Stimulated activated CD8-positive, alpha-beta memory T cell treated with anti-CD3 and anti-CD28 coated beads, Interleukin-4, amount 100 ng/mL, for 1 hour (primary cell): ENCODE measurements around the gene PI16.

Experiments used
- DNase-seq, 2 donors: peaks; one replicate each; pipeline ENCODE4 v3.0.0-alpha.2; 2020; ENCODE audit warnings: low read depth in 2 of 2, low spot score in 1 of 2

The PI16 gene

DNA sequence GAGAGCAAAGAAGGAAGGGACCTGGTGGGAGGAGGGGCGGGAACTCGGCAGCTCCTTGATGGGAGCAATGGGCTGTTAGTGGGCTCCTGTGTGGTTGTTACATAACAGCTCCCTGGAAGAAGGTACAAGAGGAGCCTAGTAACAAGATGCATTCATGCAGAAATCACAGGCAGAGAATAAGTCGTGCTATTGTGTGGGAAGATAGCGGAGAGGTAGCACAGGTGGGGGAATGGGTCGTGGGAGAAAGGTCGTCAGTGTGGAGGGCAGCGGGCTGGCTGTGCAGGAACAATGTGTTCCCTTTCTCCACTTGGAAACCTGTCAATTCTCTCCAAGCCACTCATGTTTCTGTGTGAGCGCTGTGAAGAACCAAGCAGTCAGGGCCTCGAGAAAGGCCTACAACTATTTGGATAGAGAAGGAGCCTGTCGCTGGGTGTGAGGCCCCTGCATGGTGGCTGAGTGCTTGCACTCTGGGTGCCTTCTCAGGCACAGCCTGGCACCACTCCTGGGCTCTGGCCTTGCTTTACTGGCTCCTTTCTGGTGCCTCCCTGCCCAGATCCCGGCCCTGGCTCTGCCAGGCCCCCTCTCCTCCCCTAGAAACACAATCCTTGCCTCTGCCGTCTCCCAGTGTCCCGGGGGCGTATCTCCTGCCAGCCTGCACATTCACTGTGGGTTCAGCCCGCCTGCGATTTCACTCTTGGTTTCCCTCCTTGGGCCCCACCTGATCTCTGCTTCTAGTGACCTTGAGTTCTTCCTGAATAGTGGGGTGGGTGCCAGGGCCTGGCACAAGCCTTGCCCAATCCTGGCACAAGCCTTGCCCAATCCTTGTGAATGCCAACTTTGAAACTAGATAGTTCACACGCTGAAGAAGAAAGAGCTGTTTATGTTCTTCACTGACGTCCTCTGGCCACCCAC, 43.5 kb downstream of the PI16 start:
- no peak for DNase-seq

DNA sequence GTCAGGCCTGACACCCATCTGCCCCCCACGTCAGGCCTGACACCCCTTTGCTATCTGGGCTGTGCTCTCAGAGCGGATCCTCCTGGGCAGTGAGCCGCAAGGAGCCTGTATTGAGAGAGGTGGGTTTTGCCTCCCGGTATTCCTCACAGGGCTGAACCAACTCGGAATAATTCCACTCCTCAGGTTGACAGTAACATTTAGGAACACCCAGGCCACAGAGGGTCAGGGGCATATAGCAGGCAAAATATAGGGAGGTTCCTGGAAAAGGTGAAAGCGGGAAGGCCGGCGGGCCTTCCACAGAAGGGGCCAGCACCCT, 44.1 kb downstream of the PI16 start:
- no peak for DNase-seq

DNA sequence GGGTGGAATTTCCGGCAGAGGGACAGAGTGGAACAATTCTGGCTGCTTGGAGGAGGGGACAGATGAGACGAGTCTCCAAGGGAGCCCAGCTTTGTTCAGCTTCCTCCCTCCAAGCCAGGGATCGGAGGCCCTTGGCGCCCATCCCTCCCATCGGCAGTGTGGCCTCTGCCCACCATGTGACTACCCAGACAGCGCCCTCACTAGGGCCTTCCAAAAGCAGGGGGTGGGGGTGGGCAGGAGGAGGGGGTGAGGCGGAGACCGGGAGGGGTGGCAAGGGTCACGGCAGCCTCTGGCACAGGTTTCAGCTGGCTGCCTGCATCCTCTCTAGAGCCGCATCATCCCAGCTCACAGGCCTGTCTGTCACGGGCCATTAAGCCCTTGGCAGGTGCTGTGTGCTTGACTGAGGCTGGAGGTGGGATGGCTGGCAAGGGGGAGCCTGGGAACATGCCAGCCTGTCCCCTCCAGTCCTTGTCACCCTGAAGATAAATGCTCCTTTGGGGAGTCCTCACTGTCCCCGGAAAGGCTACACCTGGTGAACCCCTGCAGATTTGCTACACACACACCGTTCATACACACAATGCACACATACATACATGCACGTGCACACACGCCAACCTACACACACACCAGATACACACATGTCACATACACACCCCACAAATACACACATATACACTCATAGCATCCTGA, 44.7 kb downstream of the PI16 start:
- DNase-seq = no peak

DNA sequence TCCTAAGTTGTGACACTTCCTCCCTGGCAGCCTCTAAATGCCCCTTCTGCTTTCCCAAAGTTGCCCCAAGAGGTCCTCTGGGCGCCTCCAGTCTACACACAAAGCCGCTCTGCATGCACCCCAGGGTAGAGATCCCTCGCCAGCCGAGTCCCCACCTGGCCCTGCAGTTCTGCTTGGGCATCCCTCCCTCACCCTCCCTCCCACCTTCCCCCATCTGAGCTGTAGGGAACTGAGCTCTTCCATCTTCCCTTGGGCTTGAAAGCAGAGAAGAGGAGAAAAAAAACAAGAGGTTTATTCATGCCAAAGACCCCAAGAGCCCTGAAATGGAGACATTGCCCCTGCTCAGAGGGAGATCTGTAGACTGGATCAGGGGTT, 45.2 kb downstream of the PI16 start:
- DNase-seq = no peak

DNA sequence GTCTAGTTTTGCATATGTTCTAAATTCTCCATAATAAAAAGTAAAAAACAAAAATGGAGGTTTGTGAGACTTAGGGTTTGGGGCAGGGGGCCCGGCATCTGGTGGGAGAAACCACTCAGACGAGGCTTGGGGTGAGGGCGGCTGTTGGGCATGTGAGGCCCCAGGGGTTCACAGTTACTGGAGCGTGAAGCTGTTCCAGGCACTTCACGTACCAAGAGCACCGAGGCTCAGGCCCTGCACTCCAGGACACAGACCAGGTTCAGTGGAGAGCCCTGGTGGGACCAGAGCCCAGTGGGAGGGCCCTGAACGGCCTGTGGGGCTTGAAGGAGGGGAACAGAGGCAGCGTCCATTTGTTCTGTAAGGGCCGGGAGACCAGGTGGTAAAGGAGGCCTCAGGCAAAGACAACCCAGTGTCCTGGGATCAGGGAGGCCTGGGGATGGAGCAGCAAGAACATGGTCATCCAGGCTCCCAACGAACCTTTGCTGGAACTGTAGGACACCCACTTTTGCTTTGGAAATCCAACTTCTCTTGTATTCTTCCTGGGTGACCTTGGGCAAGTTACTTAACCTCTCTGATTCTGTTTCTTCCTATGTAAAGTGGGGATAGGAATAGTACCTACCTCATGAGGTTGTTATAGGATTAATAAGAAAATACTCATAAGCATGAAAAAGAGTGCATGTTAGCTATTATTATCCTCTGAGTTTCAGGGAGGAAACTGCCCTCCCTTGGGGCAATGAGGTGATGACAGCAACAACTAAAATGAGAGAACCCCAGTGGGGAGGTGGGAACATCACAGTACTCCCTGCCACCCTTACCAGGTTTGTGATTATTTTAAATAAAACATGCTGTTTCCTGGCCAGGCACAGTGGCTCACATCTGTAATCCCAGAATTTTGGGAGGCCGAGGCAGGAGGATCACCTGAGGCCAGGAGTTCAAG, 49.8 kb downstream of the PI16 start:
- no peak for DNase-seq

DNA sequence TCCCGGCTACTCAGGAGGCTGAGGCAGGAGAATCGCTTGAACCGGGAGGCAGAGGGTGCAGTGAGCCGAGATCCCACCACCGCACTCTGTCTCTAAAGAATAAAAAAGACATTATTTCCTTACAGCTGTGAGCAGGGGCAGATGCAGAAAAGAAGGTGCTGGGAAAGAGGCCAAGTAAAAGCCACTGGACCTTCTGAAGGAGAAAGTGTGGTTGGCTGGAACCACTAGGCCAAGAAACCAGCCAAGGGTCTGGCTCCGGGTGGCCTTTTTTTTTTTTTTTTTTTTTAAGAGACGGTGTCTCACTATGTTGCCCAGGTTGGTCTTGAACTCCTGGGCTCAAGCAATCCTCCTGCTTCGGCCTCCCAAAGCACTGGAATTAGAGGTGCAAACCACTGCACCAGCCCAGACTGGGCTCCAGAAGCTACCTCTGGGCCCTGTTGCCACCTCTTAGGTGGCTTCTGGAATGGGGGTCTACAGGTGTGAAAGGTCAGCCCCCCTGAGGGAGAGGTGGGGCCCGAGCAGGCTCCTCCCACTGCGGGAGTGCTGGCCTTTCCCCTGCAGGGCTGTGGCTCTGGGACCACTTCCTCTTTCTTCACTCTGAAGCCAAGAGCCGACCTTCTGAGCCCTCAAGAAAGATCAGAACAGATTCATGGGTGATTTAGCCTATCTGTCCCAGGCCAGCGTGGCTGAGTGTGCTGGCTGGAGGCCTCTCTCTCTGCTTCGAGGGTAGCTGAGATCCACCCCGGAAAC, 50.7 kb downstream of the PI16 start, which contains the start of gene FGD2:
TSS of gene FGD2 (plus strand) at position 595 of the 750 bp plus-strand sequence. CDS start 163 bp downstream, outside the sequence.
- DNase-seq = no peak

DNA sequence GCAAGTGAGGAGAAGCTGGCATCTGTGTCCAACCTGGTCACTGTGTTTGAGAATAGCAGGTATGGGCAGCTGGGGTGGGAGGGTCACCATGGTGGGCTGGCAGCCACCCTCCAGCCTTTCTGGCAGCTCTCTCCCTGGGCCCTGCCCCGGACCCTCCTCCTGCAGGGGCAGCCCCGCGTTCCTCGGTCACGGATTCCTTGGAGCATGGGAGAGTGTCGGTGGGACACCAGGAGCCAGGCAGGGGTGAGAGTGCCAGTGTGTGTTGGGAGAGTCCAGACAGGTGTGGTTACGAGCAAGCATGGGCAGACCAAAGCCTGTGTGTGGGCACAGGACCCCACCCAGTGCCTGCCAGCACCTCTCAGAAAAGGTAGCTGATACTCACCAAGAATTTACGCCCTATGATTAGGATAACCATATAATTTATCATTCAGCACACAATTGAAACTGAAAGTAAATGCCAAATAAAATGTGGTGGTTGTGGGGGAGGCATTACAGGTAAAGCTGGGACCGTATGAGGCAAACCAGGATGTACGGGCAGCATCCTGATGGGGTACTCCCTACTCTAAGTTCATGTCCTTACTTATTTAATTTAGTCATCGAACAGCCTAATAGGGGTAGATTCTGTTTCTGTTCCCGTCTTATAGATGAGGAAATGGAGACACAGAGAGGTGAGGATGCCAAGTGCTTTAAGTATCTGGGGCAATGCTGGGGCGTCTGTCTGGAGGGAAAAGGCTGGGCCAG, 51.5 kb downstream of the PI16 start:
- DNase-seq = no peak

DNA sequence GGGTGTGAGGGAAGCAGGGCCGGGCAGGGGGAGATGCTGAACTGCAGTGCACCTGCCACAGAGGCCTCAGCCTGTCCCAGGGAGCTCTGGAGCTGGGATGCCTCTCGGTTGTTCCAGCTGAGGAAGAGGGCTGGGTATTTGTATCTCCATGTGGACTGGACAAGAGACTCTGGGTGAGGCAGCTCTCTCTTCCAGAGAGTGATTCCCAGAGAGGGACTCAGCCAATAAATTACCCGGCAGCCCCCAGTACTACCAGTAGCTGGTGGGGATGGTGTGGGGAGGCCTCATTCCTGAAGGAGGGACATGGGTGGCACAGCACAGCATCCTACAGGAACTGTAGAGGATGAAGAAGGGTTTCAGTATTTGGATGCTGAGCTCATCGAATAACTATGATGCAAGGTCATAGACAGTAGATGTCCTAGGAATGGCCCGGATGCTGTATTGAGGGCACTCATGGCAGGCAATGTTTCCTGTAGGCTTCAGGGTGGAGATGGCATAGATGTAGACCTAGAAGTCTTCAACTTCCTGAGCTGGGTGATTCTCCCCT, 52.3 kb downstream of the PI16 start:
- no peak for DNase-seq

DNA sequence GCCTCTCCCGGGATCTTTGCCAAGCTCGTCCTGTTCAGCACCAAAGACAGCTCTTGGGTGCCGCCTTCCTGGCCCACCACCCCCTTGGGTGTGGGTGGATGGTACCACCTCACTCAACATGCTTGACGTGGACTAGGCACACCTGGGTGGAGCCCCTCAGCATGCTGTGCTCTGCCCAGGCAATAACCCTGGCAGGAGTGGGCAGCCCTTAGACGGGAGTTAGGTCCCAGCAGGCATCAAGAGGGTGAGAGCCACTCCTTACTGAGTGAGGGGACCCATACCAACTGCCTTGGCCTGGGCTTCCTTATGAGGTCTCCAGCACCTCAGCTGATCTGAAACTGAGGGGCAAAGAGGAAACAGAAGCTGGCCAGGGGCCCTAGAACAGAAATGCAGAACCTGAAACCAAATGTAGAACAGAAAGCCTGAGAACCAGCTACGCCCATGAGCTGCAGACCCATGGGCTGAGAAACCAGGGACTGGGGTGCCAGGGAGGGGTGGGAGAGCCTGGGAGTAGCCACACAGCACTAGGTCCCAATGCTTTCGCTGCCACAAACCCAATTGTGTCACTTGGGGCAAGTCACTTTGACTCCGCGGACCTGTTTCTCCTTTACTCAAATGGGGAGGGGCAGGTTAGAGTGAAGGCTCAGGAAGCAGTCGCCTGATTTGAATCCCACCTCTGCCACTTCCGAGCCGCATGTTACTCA, 53.0 kb downstream of the PI16 start:
- no peak for DNase-seq

DNA sequence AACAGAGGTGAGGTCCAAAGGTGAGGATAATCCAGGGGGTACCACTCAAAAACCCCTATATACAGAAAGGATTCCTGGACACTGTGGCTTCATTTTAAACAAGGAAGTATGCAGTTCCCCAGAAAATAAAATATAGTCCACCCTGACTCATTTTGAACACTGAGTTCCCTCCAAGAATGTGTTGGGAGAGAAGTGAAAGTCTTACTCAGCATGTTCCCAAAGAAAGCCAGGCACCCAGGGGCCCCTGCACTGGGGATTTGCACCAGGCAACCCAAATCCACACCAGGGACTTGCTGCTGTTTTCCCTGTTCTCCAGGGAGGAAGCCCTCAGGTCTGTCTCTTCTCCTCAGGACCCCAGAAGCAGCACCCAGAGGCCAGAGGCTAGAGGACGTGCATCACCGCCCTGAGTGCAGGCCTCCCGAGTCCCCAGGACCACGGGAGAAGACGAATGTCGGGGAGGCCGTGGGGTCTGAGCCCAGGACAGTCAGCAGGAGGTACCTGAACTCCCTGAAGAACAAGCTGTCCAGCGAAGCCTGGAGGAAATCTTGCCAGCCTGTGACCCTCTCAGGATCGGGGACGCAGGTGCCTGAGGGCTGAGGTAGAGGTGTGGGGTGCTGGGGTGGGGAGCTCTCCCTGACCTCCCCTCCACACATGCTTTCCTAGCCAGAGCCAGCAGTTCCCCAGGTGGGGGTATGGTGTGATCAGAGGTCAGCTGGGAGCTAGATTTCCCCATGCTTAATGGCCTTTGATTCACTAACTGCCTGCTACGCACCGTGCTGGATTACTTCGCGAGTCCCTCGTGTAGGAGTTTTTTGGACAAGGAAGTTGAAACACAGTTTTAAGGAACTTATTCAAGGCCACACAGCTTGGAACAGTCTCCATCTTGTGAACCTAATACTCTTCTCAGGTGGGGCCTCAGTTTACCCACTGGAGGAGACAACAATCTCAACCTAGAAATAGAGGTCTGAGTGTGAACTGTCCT, 54.2 kb downstream of the PI16 start:
- DNase-seq = no peak

DNA sequence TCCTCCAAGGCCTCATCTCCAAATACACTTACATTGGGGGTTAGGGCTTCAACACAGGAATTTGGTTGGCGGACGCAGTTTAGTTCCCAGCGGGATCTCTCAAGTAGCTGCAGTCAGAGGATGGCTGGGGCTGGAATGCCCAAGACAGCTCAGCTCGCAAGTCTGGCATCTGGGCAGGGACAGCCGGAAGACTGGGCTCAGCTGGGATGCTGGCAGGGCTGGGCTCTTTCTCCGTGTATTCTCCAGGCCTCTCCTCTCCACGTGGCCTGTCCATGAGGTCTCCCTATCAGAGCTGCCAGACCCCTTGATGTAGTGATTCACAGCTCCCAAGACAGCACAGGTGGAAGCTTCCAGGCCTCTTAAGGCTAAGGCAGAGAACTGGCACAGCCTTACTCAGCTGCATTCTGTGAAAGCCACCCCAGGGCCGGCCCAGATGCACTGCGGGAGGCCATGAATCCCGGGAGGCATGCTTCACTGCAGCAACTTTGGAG, 55.9 kb downstream of the PI16 start:
- DNase-seq = no peak

DNA sequence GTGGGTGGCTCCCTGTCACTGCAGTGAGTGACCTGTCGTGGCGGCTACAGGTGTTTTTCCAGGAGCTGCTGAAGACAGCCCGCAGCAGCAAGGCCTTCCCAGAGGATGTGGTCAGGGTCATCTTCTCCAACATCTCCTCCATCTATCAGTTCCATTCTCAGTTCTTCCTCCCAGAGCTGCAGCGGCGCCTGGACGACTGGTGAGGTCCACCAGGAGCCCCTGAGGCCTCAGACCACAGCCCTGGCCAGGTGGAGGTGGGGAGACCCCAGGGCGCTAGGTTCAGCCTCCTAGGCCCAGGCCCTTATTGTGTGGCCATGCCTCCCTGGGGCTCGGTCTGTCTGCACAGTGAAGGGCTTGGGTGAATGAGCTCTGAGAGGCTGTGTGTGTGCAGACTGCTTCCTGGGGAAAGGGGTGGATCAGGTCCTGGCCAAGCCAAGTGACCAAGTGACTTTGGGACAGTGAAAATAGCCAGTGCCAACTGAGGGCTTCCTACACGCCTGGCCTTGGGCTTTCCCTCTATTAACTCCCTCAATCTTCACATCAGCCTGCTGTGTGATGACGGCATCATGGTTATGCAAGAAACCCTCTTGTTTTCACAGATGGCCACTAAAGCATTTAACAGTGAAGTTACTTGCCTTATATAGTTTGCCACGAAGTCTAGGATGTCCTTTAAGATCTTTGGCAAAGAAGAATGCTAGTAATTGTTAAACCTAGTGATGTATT, 57.3 kb downstream of the PI16 start:
- no peak for DNase-seq

DNA sequence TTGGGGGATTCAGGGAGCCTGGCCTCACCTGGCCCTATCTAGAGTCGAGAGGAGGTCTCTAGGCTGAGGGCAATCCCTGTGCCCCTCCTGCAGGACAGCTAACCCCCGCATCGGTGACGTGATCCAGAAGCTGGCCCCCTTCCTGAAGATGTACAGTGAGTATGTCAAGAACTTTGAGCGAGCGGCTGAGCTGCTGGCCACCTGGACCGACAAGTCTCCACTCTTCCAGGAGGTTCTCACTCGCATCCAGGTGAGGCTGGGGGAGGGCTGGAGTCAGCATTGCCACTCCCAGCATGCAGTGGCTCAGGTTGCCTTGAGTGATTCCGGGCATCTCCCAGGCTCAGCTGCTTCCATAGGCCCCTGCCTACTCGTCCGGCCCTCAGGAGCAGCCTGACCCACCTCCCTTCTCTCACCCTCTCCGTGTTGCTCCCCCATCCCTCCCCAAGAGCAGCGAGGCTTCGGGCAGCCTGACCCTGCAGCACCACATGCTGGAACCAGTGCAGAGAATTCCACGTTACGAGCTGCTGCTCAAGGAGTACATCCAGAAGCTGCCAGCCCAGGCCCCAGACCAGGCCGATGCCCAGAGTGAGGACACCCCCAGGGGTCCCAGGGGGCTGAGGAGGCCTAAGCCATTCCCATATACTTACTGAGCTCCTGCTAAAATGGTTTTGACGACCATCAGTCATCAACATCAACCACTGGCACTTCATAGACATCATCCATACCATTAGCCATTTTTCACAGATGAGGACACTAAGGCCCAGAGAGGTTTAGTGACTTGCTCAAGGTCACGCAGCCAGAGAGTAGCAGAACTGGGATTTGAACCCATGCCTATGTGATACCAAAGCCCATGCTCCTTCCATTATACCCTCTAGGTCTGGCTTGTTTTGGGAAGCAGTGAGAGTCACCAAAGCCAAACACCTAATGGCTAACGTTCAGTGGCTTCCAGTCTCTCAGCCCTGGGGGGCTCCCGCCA, 59.3 kb downstream of the PI16 start:
- no peak for DNase-seq
